Aorta (tissue), 5 donors: Measurements from ENCODE around the gene ASRGL1. TPM values are rescaled to one million over a fixed set of nuclear protein-coding genes. Genes with fewer than 3 reads are reported as not detected.
A peak's percentile ranks its signal among the peaks of the same experiment; 100 is the strongest.
"Not testable (repeated sequence)": the region's sequence is repeated elsewhere in the genome, so short reads cannot be mapped to it uniquely, and the experiment has no call there.

Experiments used
- ATAC-seq: fragments of 200-7000 bp; cut with Tn5 transposase; one replicate; pipeline ENCODE4 v1.9.1; 2022; ENCODE audit warnings: moderate library complexity; ENCODE audit not compliant: low FRiP score
- DNase-seq, 2 donors: peaks; one replicate each; pipeline ENCODE4 v3.0.0-alpha.2; 2020
- H3K27ac ChIP-seq, 2 donors: one replicate each; pipeline ENCODE4 v1.5.1; 2013; ENCODE audit warnings: low read length in 2 of 2, mild to moderate bottlenecking in 2 of 2, moderate library complexity in 2 of 2, control low read depth in 1 of 2, inconsistent platforms in 1 of 2, low read depth in 1 of 2
- H3K27me3 ChIP-seq, 2 donors: one replicate each; pipeline ENCODE4 v1.6.1; 2013; ENCODE audit warnings: control low read depth in 1 of 2, low read length in 1 of 2, mild to moderate bottlenecking in 1 of 2, moderate library complexity in 1 of 2; ENCODE audit not compliant: insufficient read depth in 2 of 2, control insufficient read depth in 1 of 2
- H3K36me3 ChIP-seq, 2 donors: one replicate each; pipeline ENCODE4 v1.6.1; 2013; ENCODE audit warnings: control low read depth in 1 of 2, low read length in 1 of 2, mild to moderate bottlenecking in 1 of 2; ENCODE audit not compliant: insufficient read depth in 2 of 2, control insufficient read depth in 1 of 2
- H3K4me1 ChIP-seq, 2 donors: one replicate each; pipeline ENCODE4 v1.6.1; 2013; ENCODE audit warnings: low read length in 2 of 2, control low read depth in 1 of 2, mild to moderate bottlenecking in 1 of 2, moderate library complexity in 1 of 2; ENCODE audit not compliant: insufficient read depth in 2 of 2, control insufficient read depth in 1 of 2
- H3K4me3 ChIP-seq, 2 donors: one replicate each; pipeline ENCODE4 v1.5.1; 2013; ENCODE audit warnings: low read length in 2 of 2, control low read depth in 1 of 2, mild to moderate bottlenecking in 1 of 2
- H3K9me3 ChIP-seq: one replicate; pipeline ENCODE4 v1.6.1; 2013; ENCODE audit warnings: mild to moderate bottlenecking, low read length; ENCODE audit not compliant: control insufficient read depth
- WGBS, 2 donors: extraction: QIAGEN DNeasy Blood & Tissue Kit; methylation state at CpG; one replicate each; pipeline ENCODE4 v1.1.7; 2013; 5-methylcytosine and 5-hydroxymethylcytosine counted together
- intact Hi-C, 2 donors: fragments of 100-400 bp; cut with DNase I; formaldehyde crosslinking; loops; one replicate each; pipeline versions ENCODE4 v1.14.2 to v1.15.0; 2022
- polyA plus RNA-seq, 2 donors: library from polyadenylated mRNA; stranded (reverse); fragments of 200-250 nt; gene quantifications; one replicate each; pipeline ENCODE4 v1.2.3, GENCODE V29; 2013
- total RNA-seq, 2 donors: library from RNA; stranded (reverse); fragmentation: NEBNext Ultra II Directional; extraction: Animal tissue kit (Norgen Biotek cat#: 25700); gene quantifications; one replicate each; pipeline ENCODE4 v1.2.1, GENCODE V29; 2021
- donor health status: healthy with polysubstance abuse.
- donor health status: Bipolar disorder and iron deficiency.
- donor health status: DM: no; HTN: no; CAD: no.
- donor health status: DM: no; HTN: no; CAD: no.
- donor health status: DM: yes; HTN: yes; CAD: no.

The ASRGL1 gene
- total and polyA plus RNA-seq, 4 donors, result 3.0 to 10.8 (median 5.8) TPM

GRCh38 chr11:62368861-62369477 lies 31.7 kb downstream of the ASRGL1 start:
- H3K27ac ChIP-seq, H3K4me1 ChIP-seq, DNase-seq, intact Hi-C loops, H3K4me3 ChIP-seq, H3K36me3 ChIP-seq, ATAC-seq, H3K27me3 ChIP-seq, H3K9me3 ChIP-seq: not testable (repeated sequence)
- 82 to 88% methylated on average over 7 of the region's 7 CpGs for WGBS, 2 donors

GRCh38 chr11:62370743-62371440 lies 33.6 kb downstream of the ASRGL1 start:
- ATAC-seq (no peak), DNase-seq (peak in 1 of 2 donors; percentile 55)
- 53 to 65% methylated on average over 38 to 39 of the region's 39 CpGs for WGBS, 2 donors
- no peak overlapping the region for H3K27ac ChIP-seq
- no peaks in the 10 kb centered on the region for H3K27me3 ChIP-seq
- no peak overlapping the region for H3K4me3 ChIP-seq
- no peaks in the 10 kb centered on the region for H3K9me3 ChIP-seq
- no peaks in the 10 kb centered on the region for H3K4me1 ChIP-seq
- no peaks in the 10 kb centered on the region for H3K36me3 ChIP-seq
- intact Hi-C loops, result no loop called here

- intact Hi-C loops, result no loop called here
- H3K9me3 ChIP-seq, result no peaks in the 10 kb centered on the region
- no peak overlapping the region for H3K27ac ChIP-seq
- 93 to 95% methylated on average over 6 of the region's 6 CpGs for WGBS, 2 donors
- no peaks in the 10 kb centered on the region for H3K27me3 ChIP-seq
- DNase-seq, result no peak
- no peaks in the 10 kb centered on the region for H3K4me1 ChIP-seq
- ATAC-seq, result no peak
- H3K36me3 ChIP-seq, result no peaks in the 10 kb centered on the region
- H3K4me3 ChIP-seq, result no peak overlapping the region
Observed at GRCh38 chr11:62372871-62373270, 35.6 kb downstream of the ASRGL1 start.

DNA sequence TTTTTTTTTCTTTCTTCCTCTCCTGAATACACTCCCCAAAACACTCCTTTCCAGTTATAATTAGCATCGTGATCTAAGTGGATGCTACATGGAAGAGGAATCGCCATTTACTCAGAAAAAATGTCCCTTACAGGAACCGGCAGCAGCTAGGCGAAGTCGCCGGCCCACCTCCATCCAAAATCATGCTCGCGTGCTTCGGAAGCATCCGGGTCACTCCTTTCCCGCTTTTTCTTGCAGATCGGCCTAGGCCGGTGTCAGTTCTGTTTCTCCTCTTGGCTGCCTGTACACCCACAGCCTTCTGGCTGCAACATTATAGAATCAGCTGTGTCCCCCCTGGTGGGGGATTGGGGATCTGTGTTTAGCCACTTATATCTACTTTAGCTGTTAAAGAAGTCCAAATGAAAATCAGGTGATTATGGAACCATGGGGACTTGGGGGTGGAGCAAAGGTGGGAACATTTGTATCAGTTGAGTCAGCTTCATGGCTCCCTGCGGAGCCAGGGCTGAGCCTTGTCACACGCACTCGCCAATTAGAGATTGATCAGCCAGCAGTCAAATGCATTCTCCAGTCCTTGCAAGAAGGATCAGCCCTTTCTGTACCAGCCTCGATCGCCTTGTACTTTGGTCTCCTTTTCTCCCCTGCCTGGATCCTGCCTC lies 36.3 kb downstream of the ASRGL1 start:
- H3K9me3 ChIP-seq, result no peaks in the 10 kb centered on the region
- no peaks in the 10 kb centered on the region for H3K4me1 ChIP-seq
- intact Hi-C loops, result no loop called here
- H3K27me3 ChIP-seq, result no peaks in the 10 kb centered on the region
- H3K4me3 ChIP-seq, result no peak overlapping the region
- ATAC-seq (no peak), DNase-seq (no peak)
- H3K27ac ChIP-seq, result no peak overlapping the region
- H3K36me3 ChIP-seq, result no peaks in the 10 kb centered on the region
- WGBS, 2 donors, result 92 to 93% methylated on average over 18 of the region's 18 CpGs

DNA sequence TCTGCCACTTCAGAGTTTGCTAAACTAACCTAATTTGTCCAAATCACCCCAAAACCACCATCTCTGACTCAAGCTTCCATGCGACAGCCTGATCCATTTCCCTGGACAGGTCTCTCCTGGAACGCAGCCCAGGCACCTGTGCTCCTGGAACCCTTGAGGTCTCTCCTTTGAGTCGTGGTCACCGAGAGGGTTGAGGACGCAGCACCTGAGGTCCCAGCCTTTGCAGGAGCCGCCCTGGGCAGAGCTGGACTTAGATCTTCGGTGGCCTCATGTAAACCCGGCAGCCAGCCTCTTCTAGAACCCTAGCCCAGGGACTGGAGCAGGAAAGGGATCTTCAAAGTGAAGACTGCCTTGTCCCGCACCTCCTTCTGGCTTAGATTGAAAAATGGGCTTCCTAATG lies 37.6 kb downstream of the ASRGL1 start:
- DNase-seq (no peak), ATAC-seq (no peak)
- Histone ChIP-seq H3K4me3 (no peak overlapping the region), H3K27me3 (no peaks in the 10 kb centered on the region), H3K36me3 (no peaks in the 10 kb centered on the region), H3K27ac (no peak overlapping the region), H3K9me3 (no peaks in the 10 kb centered on the region), H3K4me1 (no peaks in the 10 kb centered on the region)
- intact Hi-C loops, result loop anchor here in 1 of 2 donors (5.0 kb wide), 1 partner anchor 38 kb away; the partner anchor contains the start of gene ASRGL1
- WGBS, 2 donors, result 90 to 92% methylated on average over 9 of the region's 9 CpGs

DNA sequence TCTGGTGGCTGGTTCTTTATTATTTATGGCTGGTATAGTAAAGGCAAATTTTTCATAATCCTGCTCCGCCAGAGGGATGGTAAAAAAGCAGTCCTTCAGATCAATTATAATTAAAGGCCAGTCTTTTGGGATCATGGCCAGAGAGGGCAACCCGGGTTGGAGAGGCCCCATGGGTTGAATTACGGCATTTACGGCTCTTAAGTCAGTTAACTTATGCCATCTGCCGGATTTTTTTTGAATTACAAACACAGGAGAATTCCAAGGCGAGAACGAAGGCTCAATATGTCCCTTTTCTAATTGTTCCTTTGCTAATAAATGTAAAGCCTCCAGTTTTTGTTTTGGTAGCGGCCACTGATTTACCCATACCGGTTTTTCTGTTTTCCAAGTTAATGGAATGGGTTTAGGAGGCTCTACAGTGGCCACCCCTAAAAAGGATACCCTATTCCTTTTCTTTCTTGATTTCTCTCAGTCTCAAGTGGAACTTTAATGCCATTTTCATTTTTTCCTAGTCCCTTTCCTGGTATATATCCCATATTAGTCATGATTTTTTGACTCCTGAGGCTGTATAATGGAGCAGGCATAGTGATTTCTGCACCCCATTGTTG lies 41.3 kb downstream of the ASRGL1 start:
- not testable (repeated sequence) for ATAC-seq, DNase-seq, H3K4me3 ChIP-seq, H3K27ac ChIP-seq, H3K36me3 ChIP-seq, H3K27me3 ChIP-seq, H3K9me3 ChIP-seq, H3K4me1 ChIP-seq
- intact Hi-C loops, result loop anchor here in 1 of 2 donors (5.0 kb wide), 1 partner anchor 41 kb away; the partner anchor contains the start of gene ASRGL1
- WGBS, 2 donors, result 5 to 6% methylated on average over 9 of the region's 9 CpGs

- not testable (repeated sequence) for H3K9me3 ChIP-seq, ATAC-seq, DNase-seq, H3K27me3 ChIP-seq, H3K4me1 ChIP-seq, H3K4me3 ChIP-seq, H3K27ac ChIP-seq, H3K36me3 ChIP-seq
- intact Hi-C loops, result loop anchor here in 1 of 2 donors (5.0 kb wide), 1 partner anchor 42 kb away; the partner anchor contains the start of gene ASRGL1
- 32% methylated on average over 2 of the region's 2 CpGs for WGBS, 2 donors
Observed at GRCh38 chr11:62379586-62379985, 42.3 kb downstream of the ASRGL1 start.

DNA sequence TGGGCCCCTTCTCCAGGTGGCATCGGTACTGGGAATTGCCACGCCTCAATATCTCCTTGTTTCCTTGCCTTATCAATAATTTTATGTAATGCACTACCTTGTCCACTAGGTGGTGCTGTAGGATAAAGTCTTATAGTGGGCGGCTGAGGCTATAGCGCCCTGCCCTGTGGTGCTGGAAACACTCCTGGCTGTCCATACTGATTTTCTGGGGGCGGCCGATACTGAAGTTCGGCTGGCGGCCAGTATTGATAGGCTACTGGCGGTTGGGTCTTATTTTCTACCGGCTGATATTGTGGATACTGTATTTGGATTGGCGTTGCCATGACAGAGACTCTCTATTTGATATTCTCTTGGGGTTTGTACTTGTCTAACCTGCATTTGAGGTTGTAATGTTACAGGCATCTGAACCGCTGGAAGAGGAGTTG lies 43.6 kb downstream of the ASRGL1 start:
- not testable (repeated sequence) for H3K36me3 ChIP-seq, H3K4me1 ChIP-seq, H3K9me3 ChIP-seq, H3K27me3 ChIP-seq, DNase-seq, H3K4me3 ChIP-seq, H3K27ac ChIP-seq
- WGBS, 2 donors, result 1 to 3% methylated on average over 12 of the region's 12 CpGs
- intact Hi-C loops, result loop anchor here in 1 of 2 donors (5.0 kb wide), 1 partner anchor 481 kb away; no protein-coding TSS in a partner anchor
- peak; percentile 82 for ATAC-seq
